SW480 (cell line): Measurements from ENCODE around the gene MAL.

Source experiments
- DNase-seq: peaks from one replicate; pipeline ENCODE4 v3.0.0-alpha.2; 2016; ENCODE audit warnings: low spot score

Gene MAL

GRCh38 chr2:94996305-94997100, 29.0 kb upstream of the MAL start:
- DNase-seq, result no peak

- no peak for DNase-seq
These were observed 27.3 kb upstream of the MAL start for GRCh38 chr2:94997981-94998930.

GRCh38 chr2:94999431-94999883, 26.1 kb upstream of the MAL start:
- no peak for DNase-seq

- DNase-seq, result no peak
These were observed 24.4 kb upstream of the MAL start for GRCh38 chr2:95001051-95001562.

- no peak for DNase-seq
These were observed 23.8 kb upstream of the MAL start for GRCh38 chr2:95001701-95002100.

- DNase-seq, result no peak
These were observed 23.0 kb upstream of the MAL start for GRCh38 chr2:95002498-95002897.

GRCh38 chr2:95004287-95004686, 21.2 kb upstream of the MAL start:
- DNase-seq, result no peak

GRCh38 chr2:95004711-95005110, 20.8 kb upstream of the MAL start:
- no peak for DNase-seq

GRCh38 chr2:95005726-95006125, 19.8 kb upstream of the MAL start:
- no peak for DNase-seq

GRCh38 chr2:95006588-95006987, 18.9 kb upstream of the MAL start:
- DNase-seq, result no peak

- DNase-seq, result no peak
These were observed 18.4 kb upstream of the MAL start for GRCh38 chr2:95007031-95007609.

GRCh38 chr2:95007822-95008221, 17.7 kb upstream of the MAL start:
- DNase-seq, result no peak

GRCh38 chr2:95008306-95008705, 17.2 kb upstream of the MAL start:
- DNase-seq, result no peak

- DNase-seq, result no peak
These were observed 16.5 kb upstream of the MAL start for GRCh38 chr2:95008996-95009395.

GRCh38 chr2:95009412-95009811, 16.1 kb upstream of the MAL start:
- no peak for DNase-seq

GRCh38 chr2:95010126-95010525, 15.4 kb upstream of the MAL start:
- no peak for DNase-seq

- DNase-seq, result no peak
These were observed 14.8 kb upstream of the MAL start for GRCh38 chr2:95010718-95011117.

- no peak for DNase-seq
These were observed 12.5 kb upstream of the MAL start for GRCh38 chr2:95012881-95013550.

- no peak for DNase-seq
These were observed 11.8 kb upstream of the MAL start for GRCh38 chr2:95013726-95014125.

GRCh38 chr2:95014126-95014708, 11.3 kb upstream of the MAL start:
- no peak for DNase-seq

- no peak for DNase-seq
These were observed 10.1 kb upstream of the MAL start for GRCh38 chr2:95015261-95015912.
